NCI-H146 treated with DMSO at 0.1 percent for 48 hours (cell line): Measurements from ENCODE around the gene ABI1.

Source experiments
- DNase-seq: peaks from one replicate; lab custom pipeline; 2025; ENCODE audit not compliant: unreplicated experiment; lab: John Stamatoyannopoulos, UW

The ABI1 gene

DNA sequence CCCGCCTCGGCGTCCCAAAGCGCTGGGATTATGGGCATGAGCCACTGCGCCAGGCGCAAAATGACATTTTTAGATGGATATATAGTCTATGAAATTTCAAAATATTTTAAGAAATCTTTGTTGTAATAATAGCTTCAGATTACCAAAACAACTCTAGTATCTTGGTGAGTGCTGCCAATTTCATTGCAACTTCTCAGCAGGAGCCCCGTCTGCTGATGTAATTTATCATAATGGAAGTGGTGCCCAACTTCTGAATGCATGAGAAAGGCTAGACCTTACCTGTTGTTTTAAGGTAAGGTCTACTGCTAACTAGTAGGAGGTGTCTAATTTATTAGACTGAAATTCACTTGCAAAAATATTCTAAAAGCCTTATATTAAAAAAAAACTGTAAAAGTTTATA, 143.3 kb downstream of the ABI1 start:
- no peak for DNase-seq

DNA sequence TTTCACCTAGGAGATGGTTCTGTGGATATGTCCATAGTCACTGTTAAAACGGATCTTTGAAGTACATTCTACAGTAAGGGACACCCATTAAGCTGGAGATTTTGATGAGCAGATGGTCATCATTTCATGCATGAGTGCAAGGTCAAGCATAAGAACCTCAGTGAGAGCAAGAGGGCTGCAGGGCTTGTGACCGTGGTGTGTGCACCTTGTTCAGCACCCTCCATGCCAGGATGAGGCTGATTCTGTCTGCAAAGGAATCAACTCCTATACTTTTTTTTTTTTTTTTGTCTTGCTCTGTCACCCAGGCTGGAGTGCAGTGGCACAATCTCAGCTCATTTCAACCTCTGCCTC, 145.6 kb downstream of the ABI1 start:
- no peak for DNase-seq

DNA sequence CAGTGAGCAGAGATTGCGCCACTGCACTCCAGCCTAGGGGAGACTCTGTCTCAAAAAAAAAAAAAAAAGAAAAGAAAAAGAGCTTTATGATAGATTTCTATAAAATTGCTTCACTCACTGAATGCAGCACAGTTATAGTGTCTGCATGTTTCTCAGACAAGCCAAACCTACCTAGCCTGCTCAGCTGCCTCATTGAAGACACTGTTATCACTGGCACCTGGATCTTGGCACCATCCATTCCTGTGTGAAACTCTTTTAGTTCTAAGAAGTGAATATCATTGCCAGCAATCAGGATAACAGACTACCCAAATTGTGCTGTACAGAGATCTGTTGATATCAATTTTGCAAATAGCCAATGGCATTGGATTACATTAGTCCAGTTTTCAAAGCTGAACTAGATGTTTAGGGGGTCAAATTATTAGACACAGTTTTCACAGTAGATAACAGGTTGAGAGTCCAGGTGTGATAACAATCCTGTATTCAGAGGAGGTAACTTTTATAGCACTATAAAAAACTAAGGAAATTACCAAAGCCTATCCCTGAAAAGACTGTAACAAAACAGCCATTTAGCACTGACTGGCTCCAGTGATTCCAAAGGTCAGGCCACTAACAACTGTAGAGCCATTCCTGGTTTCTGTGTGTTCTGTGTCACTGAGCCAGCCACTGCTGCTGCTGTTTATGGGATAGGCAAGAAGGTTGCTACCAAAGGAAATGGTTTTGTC, 146.2 kb downstream of the ABI1 start:
- DNase-seq: no peak

DNA sequence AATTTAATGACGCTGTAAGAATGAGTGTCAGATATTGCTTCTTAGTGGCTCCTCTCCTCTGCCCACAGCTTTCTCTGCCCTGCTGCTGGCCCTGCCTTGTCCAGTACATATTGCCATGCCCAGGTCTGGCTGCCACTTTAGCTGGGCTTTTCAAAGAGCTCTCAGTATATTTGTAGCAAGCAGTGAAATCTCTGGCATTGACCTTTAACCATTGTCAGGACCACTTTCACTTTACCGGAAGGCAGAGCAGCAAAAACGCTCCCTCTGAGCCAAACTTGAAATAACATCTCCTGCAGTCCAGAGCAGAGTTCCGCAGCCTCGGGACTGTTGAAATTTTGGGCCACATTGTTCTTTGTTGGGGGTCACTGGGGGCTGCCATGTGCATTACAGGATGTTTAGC, 149.4 kb downstream of the ABI1 start:
- no peak for DNase-seq

DNA sequence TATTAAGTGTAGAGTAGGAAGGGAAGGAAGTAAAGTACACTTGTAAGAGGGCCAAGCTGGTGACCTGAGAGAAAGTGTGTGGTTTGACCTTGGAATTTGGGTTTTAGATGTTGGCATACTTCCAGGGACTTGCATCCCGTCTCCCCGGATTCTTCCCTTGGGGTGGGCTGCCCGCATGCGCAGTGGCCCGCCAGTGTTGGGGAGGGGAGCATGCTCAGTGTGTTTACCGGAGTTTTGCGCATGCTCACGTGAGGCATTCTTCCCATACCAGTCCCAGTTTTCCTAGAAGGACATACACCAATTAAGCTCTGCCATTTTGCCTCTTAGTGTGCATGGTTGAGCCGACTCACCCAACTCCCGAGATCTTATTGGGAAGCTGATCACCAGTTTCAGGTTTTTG, 153.8 kb downstream of the ABI1 start:
- no peak for DNase-seq

DNA sequence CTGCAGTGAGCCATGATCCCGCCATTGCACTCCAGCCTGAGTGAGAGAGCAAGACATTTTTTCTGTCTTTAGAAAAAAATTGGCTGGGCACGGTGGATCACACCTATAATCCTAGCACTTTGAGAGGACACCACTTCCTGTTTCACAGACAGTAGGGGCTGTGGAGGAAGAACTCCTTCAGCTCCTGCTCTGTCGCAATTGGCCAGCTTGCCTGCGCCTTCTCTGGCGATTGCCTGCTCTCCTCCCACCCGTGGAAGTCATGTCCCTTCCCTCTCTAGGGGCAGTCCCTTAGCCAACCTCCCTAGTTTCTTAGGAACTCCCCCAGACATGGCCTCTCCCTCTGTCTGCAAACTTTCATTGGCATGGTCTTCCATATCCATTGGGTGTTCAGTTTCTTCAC, 154.6 kb downstream of the ABI1 start:
- no peak for DNase-seq

DNA sequence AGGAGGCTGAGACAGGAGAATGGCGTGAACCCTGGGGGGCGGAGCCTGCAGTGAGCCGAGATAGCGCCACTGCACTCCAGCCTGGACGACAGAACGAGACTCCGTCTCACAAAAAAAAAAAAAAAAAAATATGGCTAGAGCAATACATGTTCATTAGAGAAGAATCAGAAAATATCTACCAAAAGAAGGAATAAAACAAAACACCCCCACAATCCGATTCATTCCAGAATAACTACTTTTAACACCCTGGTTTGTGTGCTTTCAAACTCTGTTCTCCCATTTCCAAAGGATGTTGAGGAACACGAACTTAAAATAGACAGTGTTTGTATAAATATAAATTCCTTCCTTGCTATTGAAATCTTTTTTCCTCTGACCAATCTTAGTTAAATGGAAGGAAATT, 156.8 kb downstream of the ABI1 start:
- no peak for DNase-seq

DNA sequence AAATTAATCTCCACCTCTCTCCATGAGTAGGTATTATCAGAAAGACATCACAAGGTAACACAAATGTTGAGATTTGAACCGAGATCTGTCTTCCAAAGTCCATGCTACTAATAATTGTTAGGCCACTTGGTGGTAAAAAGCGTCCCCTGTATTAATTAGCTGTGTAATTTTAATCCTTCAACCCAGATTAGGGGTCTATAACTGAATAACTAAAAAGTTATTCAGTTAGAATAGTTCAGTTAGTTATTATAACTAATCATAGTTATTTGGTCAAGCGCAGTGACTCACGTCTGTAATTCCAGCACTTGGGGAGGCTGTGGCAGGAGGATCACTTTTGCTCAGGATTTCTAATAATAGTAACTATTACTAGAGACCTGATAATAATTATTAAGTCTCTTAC, 157.7 kb downstream of the ABI1 start:
- DNase-seq: no peak

DNA sequence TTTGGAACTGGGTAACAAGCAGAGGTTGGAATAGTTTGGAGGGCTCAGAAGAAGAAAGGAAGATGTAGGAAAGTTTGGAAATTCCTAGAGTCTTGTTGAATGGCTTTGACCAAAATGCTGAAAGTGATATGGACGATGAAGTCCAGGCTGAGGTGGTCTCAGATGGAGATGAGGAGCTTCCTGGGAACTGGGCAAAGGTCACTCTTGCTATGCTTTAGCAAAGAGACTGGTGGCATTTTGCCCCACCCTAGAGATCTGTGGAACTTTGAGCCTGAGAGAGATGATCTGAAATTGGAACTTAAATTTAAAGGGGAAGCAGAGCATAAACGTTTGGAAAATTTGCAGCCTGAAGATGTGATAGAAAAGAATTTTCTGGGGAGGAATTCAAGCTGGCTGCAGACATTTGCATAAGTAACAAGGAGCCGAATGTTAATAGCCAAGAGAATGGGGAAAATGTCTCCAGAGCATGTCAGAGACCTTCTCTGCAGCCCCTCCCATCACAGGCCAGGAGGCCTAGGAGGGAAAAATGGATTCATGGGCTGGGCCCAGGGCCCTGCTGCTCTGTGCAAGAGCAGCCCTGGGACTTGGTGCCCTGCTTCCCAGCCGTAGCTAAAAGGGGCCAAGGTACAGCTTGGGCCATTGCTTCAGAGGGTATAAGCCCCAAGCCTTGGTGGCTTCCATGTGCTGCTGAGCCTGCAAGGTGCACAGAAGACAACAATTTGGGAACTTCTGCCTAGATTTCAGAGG, 159.7 kb downstream of the ABI1 start:
- DNase-seq: no peak

DNA sequence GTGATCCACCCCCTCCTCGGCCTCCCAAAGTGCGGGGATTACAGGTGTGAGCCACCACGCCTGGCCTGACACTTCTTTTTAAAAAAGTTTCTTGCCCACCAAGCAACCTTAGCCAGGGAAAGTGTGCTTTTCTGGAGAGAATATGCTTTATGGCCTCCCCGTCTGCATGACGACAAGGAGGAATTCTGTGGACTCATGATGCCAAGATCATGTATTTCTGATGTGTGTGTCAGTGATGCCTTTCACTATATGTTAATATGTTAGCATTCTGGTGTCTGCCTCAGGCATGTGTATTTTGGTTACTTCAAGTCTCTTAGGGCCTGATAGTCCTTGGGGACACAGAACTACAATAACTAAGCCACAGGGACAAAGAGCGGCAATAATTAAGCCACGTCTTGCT, 161.1 kb downstream of the ABI1 start:
- no peak for DNase-seq

DNA sequence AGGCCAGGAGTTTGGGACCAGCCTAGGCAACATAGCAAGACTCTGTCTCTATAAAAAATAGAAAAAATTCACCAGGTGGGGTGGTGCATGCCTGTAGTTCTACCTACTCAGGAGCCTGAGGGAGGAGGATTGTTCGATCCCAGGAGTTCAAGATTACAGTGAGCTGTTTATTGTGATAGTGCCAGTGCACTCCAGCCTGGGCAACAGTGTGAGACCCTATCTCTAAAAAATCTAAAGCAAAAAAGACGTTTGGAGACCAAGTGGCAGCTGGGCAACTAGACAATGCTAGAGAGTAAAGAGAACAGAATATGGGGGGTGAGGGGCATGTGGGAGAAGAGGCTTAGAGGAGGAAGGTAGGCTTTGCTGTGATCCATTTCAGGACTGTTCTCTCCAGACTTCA, 161.8 kb downstream of the ABI1 start:
- DNase-seq: no peak

DNA sequence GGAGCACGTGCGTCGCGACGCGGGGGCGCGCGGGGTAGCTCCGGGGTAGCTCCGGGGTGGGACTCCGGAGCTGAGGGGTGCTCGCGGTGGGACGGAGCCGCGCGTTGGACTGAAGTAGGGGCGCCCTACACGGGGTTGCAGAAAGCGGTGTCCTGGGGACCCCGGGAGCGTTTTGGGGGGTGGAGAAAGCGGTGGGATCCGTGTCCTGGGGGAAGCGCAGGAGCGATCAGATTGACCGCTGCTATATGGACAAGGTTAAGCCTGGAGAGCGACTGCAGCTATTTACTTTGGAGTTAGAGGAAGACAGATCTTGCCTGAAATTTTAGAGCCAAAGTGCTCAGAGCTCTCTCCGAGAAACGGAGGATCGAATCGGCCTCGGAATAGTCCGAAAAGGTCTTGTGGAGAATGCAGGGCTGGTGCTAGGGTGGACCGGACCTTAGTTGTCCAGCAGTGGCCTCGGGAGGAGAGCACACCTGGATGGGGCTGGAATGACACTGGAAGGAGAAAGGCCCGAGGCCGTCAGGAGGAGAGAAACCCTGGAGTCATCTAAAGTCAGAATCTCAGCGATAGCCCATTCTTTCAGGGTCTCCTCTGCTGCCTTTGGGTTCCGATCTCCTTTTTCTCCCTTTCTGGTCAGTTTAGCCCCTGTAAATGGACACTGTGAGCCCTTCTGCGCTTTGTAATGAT, 162.7 kb downstream of the ABI1 start:
- no peak for DNase-seq

DNA sequence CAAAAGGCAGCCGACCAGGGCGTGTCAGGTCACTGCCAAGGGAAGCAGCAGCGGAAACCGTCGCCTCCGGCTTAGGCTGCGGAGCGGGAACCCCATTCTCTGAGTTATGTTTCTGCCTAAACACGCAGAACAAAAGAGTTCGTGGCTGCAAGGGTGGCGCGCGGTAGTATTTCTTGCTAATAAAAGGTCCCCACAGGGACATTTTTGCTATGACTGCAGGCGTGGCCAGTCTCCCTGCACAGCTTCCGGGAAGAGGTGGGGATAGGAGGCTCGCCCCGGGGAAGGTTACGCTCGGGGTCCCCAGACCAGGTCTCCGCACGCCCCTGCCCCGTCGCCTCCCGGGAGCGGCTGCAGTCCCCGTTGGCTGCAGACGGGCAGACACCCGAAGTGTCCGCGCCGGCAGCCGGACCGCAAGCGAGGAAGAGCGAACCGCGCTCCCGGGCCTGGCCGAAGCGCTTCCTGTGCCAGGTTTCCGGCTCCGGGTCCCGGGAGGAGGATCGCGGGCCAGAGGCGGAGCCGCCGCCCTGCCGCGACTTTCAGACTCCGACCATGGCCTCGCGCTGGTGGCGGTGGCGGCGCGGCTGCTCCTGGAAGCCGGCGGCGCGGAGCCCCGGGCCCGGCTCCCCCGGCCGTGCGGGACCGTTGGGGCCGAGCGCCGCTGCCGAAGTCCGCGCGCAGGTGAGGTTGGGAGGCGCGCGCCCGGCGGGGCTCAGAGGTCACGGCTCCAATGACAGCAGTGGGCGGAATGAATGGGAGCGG, 163.4 kb downstream of the ABI1 start, which contains the start of gene PDSS1:
Gene PDSS1 (plus strand): TSS at position 539 of the 759 bp plus-strand sequence. CDS start 11 bp downstream, at position 550.
- peak; percentile 45 for DNase-seq

DNA sequence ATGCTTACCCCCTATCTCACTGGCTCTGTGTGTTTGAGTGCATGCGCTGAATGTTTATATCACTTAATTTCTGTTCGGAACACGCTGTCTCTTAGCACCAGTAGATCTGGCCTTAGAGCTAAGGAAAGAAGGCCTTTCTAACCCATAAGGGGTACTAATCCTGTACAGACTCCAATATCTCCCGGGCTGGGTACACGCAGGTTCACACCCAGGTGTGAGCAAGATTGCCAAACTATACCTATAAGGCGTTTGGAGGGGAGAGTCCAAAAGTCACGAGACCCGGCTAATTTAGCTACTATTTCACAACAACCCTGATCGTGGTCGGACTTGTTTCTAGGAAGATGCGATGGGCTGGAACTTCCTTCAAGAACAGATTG, 164.0 kb downstream of the ABI1 start:
- DNase-seq: no peak
